Mammary epithelial cell (primary cell): ENCODE results near the gene CPEB1.

Source experiments
- EZH2 ChIP-seq: IDR thresholded peaks from 2 replicates; pipeline ENCODE4 v1.6.1; 2012; ENCODE audit warnings: low read length, inconsistent platforms, borderline replicate concordance
- TF ChIP-seq, protein P1 (sequence below), 2 donors: IDR thresholded peaks in 1 of 2; conservative IDR thresholded peaks in 1 of 2; 2 replicates each; pipeline ENCODE4 v1.5.1; 2011 to 2012; ENCODE audit warnings: inconsistent platforms in 2 of 2, low read length in 2 of 2, mild to moderate bottlenecking in 2 of 2, control low read depth in 1 of 2, low read depth in 1 of 2; ENCODE audit not compliant: insufficient read depth in 1 of 2; ENCODE audit errors: extremely low read depth in 1 of 2

- TF ChIP-seq, protein P1, sequence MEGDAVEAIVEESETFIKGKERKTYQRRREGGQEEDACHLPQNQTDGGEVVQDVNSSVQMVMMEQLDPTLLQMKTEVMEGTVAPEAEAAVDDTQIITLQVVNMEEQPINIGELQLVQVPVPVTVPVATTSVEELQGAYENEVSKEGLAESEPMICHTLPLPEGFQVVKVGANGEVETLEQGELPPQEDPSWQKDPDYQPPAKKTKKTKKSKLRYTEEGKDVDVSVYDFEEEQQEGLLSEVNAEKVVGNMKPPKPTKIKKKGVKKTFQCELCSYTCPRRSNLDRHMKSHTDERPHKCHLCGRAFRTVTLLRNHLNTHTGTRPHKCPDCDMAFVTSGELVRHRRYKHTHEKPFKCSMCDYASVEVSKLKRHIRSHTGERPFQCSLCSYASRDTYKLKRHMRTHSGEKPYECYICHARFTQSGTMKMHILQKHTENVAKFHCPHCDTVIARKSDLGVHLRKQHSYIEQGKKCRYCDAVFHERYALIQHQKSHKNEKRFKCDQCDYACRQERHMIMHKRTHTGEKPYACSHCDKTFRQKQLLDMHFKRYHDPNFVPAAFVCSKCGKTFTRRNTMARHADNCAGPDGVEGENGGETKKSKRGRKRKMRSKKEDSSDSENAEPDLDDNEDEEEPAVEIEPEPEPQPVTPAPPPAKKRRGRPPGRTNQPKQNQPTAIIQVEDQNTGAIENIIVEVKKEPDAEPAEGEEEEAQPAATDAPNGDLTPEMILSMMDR (conservative IDR thresholded peaks at IDR 0.05 in 1 of 2, IDR thresholded peaks at IDR 0.05 in 1 of 2; ENCODE audit: extremely low read depth in 1 of 2, insufficient read depth in 1 of 2, low read depth in 1 of 2, low read length in 2 of 2), result peak in 1 of 2 donors; percentile 24
- no peak for TF ChIP-seq EZH2
These were observed 62.1 kb downstream of the CPEB1 start for GRCh38 chr15:82585072-82585471.
